HepG2 (cell line): ENCODE measurements around the gene SPC24. TPM values are rescaled to one million over a fixed set of nuclear protein-coding genes. Genes with fewer than 3 reads are reported as not detected.

Experiments
- AHR ChIP-seq: IDR thresholded peaks from 2 replicates; pipeline ENCODE4 v1.6.1; 2018; ENCODE audit warnings: missing genetic modification reagents, missing compliant biosample characterization
- DDIT3 ChIP-seq: sonication (generic); formaldehyde crosslinking; IDR thresholded peaks from 2 replicates; pipeline ENCODE4 v1.4.0; 2020; ENCODE audit warnings: mild to moderate bottlenecking, missing genetic modification reagents
- ERF ChIP-seq: IDR thresholded peaks from 2 replicates; pipeline ENCODE4 v1.6.1; 2018; ENCODE audit warnings: missing biosample characterization, missing genetic modification reagents
- GRHL1 ChIP-seq: sonication (generic); formaldehyde crosslinking; conservative IDR thresholded peaks from 2 replicates; pipeline ENCODE4 v1.8.0; 2022; ENCODE audit warnings: missing genetic modification reagents
- KDM6A ChIP-seq: IDR thresholded peaks from 2 replicates; pipeline ENCODE4 v1.6.1; 2016; ENCODE audit warnings: low read depth
- RFXAP ChIP-seq: sonication (generic); formaldehyde crosslinking; IDR thresholded peaks from 2 replicates; pipeline ENCODE4 v1.4.0; 2020; ENCODE audit warnings: missing genetic modification reagents, borderline replicate concordance
- SETDB1 ChIP-seq: sonication (generic); formaldehyde crosslinking; IDR thresholded peaks from 2 replicates; pipeline ENCODE4 v1.5.1; 2020; ENCODE audit warnings: missing genetic modification reagents, mild to moderate bottlenecking, borderline replicate concordance
- U2AF2 ChIP-seq: fragments of 200-400 bp; formaldehyde crosslinking; IDR thresholded peaks from 2 replicates; pipeline ENCODE4 v1.6.1; 2017; ENCODE audit warnings: low read depth, mild to moderate bottlenecking, low read length
- ZHX2 ChIP-seq, 2 experiments: sonication (generic) in 1 of 2; formaldehyde crosslinking in 1 of 2; IDR thresholded peaks; 2 replicates each; pipeline versions ENCODE4 v1.6.1 to v1.9.0; 2014 to 2022; ENCODE audit warnings: antibody characterized with exemption in 1 of 2, borderline replicate concordance in 1 of 2, inconsistent platforms in 1 of 2, low read depth in 1 of 2, missing genetic modification reagents in 1 of 2
- ZNF253 ChIP-seq: sonication (generic); formaldehyde crosslinking; IDR thresholded peaks from 2 replicates; pipeline ENCODE4 v1.8.0; 2022; ENCODE audit warnings: mild to moderate bottlenecking, missing genetic modification reagents, borderline replicate concordance
- ZNF326 ChIP-seq: sonication (generic); formaldehyde crosslinking; IDR thresholded peaks from 2 replicates; pipeline ENCODE4 v1.4.0; 2020; ENCODE audit warnings: missing genetic modification reagents, borderline replicate concordance
- ZNF501 ChIP-seq: sonication (generic); formaldehyde crosslinking; IDR thresholded peaks from 2 replicates; pipeline ENCODE4 v1.5.1; 2020; ENCODE audit warnings: mild to moderate bottlenecking, moderate library complexity, missing genetic modification reagents
- ZNF552 ChIP-seq: sonication (generic); formaldehyde crosslinking; IDR thresholded peaks from 2 replicates; pipeline ENCODE4 v1.9.0; 2022; ENCODE audit warnings: missing genetic modification reagents, mild to moderate bottlenecking, borderline replicate concordance
- ZNF747 ChIP-seq: sonication (generic); formaldehyde crosslinking; IDR thresholded peaks from 2 replicates; pipeline ENCODE4 v1.8.1; 2023; ENCODE audit warnings: missing genetic modification reagents, mild to moderate bottlenecking, borderline replicate concordance
- ZNF768 ChIP-seq: sonication (generic); formaldehyde crosslinking; IDR thresholded peaks from 2 replicates; pipeline ENCODE4 v1.4.0; 2020; ENCODE audit warnings: missing genetic modification reagents
- polyA plus RNA-seq, 8 experiments: library from polyadenylated mRNA; depleted of rRNA in 3 of 8; stranded (reverse) in 7 of 8; unstranded in 1 of 8; fragments of >200 nt; fragmentation: Illumina TruSeq in 4 of 8; extraction: Trizol in 4 of 8; gene quantifications; 2 replicates each; pipeline versions ENCODE4 v1.2.1 to v1.2.3, GENCODE V29; 2011 to 2016; ENCODE audit warnings: low read depth in 4 of 8, missing spikeins in 1 of 8, mixed read lengths in 1 of 8; ENCODE audit not compliant: insufficient read depth in 1 of 8
- total RNA-seq, 5 experiments: library from RNA; depleted of rRNA; stranded (reverse); fragments of >200 nt; fragmentation: Illumina TruSeq; extraction: Trizol; gene quantifications; 2 replicates each; pipeline ENCODE4 v1.2.3, GENCODE V29; 2016; ENCODE audit warnings: low read depth in 1 of 5
- TF ChIP-seq, protein P1 (sequence below): sonication (generic); formaldehyde crosslinking; IDR thresholded peaks from 2 replicates; pipeline ENCODE4 v1.4.0; 2020; ENCODE audit warnings: mild to moderate bottlenecking, missing genetic modification reagents
- TF ChIP-seq, protein P2 (sequence below): sonication (generic); formaldehyde crosslinking; IDR thresholded peaks from 2 replicates; pipeline ENCODE4 v1.4.0; 2020; ENCODE audit warnings: mild to moderate bottlenecking, missing genetic modification reagents

The SPC24 gene
- total and polyA plus RNA-seq, 2 of the 13 experiments (the other 11 are each of a cell fraction or from before 2014, with no cell fraction given): 10.0 to 46.2 TPM

- peak; percentile 57 for TF ChIP-seq KDM6A
- 0 out of 2 replicates have a peak, but pooled peaks have one; percentile 18 for TF ChIP-seq ERF
- TF ChIP-seq, protein P1, sequence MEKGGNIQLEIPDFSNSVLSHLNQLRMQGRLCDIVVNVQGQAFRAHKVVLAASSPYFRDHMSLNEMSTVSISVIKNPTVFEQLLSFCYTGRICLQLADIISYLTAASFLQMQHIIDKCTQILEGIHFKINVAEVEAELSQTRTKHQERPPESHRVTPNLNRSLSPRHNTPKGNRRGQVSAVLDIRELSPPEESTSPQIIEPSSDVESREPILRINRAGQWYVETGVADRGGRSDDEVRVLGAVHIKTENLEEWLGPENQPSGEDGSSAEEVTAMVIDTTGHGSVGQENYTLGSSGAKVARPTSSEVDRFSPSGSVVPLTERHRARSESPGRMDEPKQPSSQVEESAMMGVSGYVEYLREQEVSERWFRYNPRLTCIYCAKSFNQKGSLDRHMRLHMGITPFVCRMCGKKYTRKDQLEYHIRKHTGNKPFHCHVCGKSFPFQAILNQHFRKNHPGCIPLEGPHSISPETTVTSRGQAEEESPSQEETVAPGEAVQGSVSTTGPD (CRISPR knock-in tag): 0 out of 2 replicates have a peak, but pooled peaks have one; percentile 52
- no peak for TF ChIP-seq GRHL1 (CRISPR knock-in tag)
- TF ChIP-seq ZNF747: no peak
- TF ChIP-seq, protein P2, sequence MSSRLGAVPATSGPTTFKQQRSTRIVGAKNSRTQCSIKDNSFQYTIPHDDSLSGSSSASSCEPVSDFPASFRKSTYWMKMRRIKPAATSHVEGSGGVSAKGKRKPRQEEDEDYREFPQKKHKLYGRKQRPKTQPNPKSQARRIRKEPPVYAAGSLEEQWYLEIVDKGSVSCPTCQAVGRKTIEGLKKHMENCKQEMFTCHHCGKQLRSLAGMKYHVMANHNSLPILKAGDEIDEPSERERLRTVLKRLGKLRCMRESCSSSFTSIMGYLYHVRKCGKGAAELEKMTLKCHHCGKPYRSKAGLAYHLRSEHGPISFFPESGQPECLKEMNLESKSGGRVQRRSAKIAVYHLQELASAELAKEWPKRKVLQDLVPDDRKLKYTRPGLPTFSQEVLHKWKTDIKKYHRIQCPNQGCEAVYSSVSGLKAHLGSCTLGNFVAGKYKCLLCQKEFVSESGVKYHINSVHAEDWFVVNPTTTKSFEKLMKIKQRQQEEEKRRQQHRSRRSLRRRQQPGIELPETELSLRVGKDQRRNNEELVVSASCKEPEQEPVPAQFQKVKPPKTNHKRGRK (CRISPR knock-in tag): no peak
- TF ChIP-seq DDIT3 (CRISPR knock-in tag): no peak
- no peak; the same call in 1 of the 2 replicates for TF ChIP-seq ZNF768 (CRISPR knock-in tag)
- no peak for TF ChIP-seq ZNF552 (CRISPR knock-in tag)
- TF ChIP-seq ZNF326 (CRISPR knock-in tag): no peak
- TF ChIP-seq SETDB1 (CRISPR knock-in tag): no peak
- TF ChIP-seq RFXAP (CRISPR knock-in tag): no peak
- peak; percentile 39; the same call in 1 of the 2 replicates for TF ChIP-seq ZNF253 (CRISPR knock-in tag)
- TF ChIP-seq U2AF2: no peak
- no peak for TF ChIP-seq AHR (CRISPR knock-in tag)
- peak; percentile 71; the same call in 1 of the 2 replicates for TF ChIP-seq ZNF501
- no peak for TF ChIP-seq ZHX2 (IDR thresholded peaks at IDR 0.05; ENCODE audit: low read depth)
- TF ChIP-seq ZHX2 (CRISPR knock-in tag; IDR thresholded peaks at IDR 0.05; ENCODE audit: borderline replicate concordance): no peak
These were observed 12.9 kb downstream of the SPC24 start (continued) for GRCh38 chr19:11142528-11143171.
